Measurements from ENCODE around the gene LSM14B.

LSM14B gene

DNA sequence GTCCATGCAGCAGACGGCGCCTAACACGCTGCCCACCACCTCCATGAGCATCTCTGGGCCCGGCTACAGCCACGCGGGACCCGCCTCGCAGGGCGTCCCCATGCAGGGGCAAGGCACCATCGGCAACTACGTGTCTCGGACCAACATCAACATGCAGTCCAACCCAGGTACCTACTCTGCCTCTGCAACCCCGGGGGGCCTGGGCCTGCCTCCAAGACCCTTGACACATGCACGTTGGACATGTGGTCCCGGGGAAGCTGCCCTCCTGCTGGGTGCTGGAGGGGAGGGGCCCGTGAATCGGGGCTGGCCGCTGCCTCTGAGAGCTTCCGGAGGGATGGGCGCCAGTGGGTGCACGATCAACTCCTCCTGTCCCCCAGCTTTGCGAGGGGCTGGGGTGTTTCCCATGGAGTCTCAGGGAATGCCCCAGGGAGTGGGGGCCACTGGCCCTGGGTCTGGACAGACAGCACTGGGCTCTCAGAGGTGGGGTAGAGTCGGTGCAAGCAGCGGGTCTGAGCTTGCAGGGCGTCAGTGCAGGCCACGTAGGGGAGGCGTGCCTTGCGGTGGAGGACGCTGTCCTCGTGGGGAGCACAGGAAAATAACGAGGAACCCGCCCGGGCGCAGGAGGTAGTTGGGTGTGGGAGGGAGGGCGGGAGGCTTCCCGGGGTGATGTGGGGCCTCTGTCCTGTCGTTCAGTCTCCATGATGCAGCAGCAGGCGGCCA lies 40.6 kb downstream of the LSM14B start:
- TF ChIP-seq, protein P1, sequence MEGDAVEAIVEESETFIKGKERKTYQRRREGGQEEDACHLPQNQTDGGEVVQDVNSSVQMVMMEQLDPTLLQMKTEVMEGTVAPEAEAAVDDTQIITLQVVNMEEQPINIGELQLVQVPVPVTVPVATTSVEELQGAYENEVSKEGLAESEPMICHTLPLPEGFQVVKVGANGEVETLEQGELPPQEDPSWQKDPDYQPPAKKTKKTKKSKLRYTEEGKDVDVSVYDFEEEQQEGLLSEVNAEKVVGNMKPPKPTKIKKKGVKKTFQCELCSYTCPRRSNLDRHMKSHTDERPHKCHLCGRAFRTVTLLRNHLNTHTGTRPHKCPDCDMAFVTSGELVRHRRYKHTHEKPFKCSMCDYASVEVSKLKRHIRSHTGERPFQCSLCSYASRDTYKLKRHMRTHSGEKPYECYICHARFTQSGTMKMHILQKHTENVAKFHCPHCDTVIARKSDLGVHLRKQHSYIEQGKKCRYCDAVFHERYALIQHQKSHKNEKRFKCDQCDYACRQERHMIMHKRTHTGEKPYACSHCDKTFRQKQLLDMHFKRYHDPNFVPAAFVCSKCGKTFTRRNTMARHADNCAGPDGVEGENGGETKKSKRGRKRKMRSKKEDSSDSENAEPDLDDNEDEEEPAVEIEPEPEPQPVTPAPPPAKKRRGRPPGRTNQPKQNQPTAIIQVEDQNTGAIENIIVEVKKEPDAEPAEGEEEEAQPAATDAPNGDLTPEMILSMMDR (IDR thresholded peaks at IDR 0.05), result no peak

DNA sequence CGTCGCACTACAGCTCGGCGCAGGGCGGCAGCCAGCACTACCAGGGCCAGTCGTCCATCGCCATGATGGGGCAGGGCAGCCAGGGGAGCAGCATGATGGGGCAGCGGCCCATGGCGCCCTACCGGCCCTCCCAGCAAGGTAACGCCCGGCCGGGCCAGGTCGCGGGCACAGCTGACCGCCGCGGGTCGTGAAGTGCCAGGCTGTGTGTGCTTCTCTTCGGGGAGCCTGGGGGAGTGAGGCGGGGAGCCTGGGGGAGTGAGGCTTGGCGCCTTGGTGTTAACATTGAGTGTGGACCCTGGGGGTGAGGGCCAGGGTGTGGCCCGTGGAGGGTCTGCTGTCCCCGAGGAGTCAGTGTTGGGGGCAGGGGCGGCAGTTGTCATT lies 41.2 kb downstream of the LSM14B start:
- TF ChIP-seq, protein P1 (IDR thresholded peaks at IDR 0.05), result no peak

- TF ChIP-seq, protein P1 (IDR thresholded peaks at IDR 0.05), result no peak
Observed at GRCh38 chr20:62163986-62164762, 41.9 kb downstream of the LSM14B start.

DNA sequence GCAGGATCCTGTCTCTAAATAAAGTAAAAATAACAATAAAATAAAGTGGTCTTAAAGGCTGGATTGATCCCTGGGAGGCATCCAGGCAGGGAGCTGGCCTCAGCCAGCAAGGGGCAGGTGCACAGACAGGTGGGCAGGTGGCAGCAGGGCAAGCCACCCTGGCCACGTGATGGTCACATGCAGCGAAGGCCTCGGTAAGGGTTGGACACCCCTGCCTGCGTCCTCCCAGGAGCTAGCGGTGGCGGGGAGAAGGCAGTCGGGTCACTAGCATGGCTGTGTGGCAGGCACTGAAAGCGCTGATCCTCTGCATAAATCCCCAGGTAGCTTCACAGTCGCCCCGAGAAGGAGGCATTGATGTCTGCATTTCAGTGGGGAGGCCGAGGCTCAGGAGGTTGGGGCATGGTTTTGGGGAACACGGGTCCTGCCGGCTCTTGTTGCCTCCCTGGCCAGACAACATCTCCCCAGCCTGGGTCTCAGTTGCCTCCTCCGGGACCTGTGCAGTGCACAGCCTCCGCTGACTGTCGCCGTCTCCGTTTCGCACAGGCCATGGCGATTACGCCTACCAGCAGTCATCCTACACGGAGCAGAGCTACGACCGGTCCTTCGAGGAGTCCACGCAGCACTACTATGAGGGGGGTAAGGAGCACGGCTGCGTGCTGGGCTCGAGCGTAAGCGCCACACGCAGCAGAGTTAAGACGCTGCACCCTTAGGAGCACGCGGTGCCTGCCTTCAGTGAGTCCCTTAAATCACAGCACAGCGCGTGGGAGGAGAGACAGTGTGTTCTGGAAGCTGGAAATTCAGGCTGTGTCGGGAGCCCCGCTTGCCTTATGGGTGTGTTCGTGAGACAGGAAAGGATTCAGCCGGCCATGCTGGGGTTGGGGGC lies 42.8 kb downstream of the LSM14B start:
- TF ChIP-seq, protein P1 (IDR thresholded peaks at IDR 0.05), result no peak

DNA sequence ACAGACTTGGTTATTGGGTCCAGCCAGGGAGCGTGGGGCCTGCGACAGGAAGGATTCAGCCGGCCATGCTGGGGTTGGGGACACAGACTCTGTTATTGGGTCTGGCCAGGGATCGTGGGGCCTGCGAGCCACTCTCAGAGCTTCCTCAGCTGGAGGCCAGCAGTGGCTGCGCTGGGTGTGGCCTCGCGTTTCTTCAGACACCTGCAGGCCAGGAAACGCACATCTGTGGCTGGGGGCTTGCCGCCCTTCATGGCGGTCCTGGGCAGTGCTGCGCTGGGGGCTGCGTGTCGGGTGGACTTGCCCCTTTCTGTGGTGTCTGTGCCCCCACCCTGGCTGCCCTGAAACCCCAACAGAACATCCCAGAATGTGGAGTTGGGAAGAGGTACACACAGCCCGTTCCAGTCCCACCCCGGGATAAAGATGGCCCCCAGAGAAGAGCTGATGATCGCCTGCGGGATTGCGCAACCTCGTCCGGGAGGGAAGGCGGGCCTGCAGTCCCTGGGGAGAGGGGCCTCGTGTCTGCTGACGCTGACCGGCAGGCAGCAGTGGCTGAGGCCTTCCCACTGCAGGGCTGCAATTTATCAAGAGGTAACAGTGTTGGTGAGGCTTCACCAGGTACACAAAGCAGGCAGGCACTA lies 43.6 kb downstream of the LSM14B start:
- TF ChIP-seq, protein P1 (IDR thresholded peaks at IDR 0.05), result no peak

DNA sequence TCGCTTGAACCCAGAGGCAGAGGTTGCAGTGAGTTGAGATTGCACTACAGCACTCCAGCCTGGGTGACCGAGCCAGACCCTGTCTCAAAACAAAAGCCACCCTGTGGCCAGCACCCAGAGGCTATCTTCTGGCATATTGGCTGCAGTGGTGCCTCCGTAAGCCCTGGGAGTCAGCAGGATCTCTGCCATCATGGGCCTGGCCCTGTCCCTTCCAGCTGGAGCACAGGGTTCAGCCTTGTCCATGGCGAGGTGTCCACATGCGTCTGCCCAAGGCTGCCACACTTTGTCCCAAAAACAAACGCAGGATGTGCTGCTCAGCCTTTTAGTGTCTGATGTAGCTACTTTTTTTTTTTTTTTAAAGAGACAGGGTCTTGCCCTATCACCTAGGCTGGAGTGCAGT lies 45.2 kb downstream of the LSM14B start:
- TF ChIP-seq, protein P1 (IDR thresholded peaks at IDR 0.05), result no peak

- TF ChIP-seq, protein P1 (IDR thresholded peaks at IDR 0.05), result no peak
Observed at GRCh38 chr20:62168061-62168460, 45.8 kb downstream of the LSM14B start.

Measured in LNCAP (cell line).